K562 treated with DMSO at 1 percent for 12 hours (cell line): ENCODE results near the gene POLDIP2. TPM values are rescaled to one million over a fixed set of nuclear protein-coding genes. Genes with fewer than 3 reads are reported as not detected.

Source experiments
- total RNA-seq: library from RNA; unstranded; fragments of 300-600 nt; gene quantifications from 2 replicates; pipeline ENCODE4 v1.2.3, GENCODE V29; 2022; ENCODE audit not compliant: insufficient read depth

The POLDIP2 gene, protein sequence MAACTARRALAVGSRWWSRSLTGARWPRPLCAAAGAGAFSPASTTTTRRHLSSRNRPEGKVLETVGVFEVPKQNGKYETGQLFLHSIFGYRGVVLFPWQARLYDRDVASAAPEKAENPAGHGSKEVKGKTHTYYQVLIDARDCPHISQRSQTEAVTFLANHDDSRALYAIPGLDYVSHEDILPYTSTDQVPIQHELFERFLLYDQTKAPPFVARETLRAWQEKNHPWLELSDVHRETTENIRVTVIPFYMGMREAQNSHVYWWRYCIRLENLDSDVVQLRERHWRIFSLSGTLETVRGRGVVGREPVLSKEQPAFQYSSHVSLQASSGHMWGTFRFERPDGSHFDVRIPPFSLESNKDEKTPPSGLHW
- 60.4 and 87.3 TPM in 2 replicates for total RNA-seq

DNA sequence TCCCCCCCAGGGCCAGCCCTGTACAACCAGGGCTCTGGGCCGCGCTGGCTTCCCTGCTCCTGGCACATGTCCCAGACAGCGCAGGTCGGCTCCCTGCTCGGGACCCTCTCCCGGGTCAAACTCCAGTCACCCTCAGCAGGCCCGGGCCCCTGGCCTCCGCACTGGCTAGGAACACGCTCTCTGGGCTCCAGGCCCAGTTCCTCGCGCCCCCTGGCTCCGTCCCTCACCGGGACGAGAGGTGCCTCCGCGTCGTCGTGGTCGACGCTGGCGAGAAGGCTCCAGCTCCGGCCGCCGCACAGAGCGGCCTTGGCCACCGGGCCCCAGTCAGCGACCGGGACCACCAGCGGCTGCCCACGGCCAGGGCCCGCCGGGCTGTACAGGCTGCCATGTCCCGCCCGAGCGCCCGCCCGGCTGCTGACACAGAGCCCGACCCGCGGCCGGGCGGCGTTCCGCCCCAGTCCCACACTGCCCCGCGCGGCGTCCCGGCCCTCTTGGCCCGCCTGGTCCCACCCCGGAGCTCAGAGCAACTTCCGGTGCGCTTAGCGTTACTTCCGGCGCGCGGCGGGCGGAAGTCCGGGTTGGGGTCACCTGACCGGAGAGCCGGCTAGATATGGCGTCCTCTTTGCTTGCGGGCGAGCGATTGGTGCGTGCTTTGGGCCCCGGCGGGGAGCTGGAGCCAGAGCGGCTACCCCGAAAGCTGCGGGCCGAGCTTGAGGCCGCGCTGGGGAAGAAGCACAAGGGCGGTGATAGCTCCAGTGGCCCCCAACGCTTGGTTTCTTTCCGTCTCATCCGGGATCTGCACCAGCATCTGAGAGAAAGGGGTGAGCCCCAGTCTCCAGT is at the start of gene POLDIP2:
POLDIP2 (minus strand) TSS at position 467 of the 840 bp plus-strand sequence; CDS start at position 388, 79 bp downstream.

GRCh38 chr17:28405632-28406472 is 48.5 kb upstream of the POLDIP2 start, which contains the start of gene SLC46A1:
Gene SLC46A1, minus strand, starts transcription at chr17:28406212. Its CDS starts 98 bp downstream, at chr17:28406114.

GRCh38 chr17:28371245-28372202 is 14.2 kb upstream of the POLDIP2 start, which contains the start of gene SARM1:
Gene SARM1, plus strand, starts transcription at chr17:28371694. Its CDS starts 339 bp downstream, at chr17:28372033.

DNA sequence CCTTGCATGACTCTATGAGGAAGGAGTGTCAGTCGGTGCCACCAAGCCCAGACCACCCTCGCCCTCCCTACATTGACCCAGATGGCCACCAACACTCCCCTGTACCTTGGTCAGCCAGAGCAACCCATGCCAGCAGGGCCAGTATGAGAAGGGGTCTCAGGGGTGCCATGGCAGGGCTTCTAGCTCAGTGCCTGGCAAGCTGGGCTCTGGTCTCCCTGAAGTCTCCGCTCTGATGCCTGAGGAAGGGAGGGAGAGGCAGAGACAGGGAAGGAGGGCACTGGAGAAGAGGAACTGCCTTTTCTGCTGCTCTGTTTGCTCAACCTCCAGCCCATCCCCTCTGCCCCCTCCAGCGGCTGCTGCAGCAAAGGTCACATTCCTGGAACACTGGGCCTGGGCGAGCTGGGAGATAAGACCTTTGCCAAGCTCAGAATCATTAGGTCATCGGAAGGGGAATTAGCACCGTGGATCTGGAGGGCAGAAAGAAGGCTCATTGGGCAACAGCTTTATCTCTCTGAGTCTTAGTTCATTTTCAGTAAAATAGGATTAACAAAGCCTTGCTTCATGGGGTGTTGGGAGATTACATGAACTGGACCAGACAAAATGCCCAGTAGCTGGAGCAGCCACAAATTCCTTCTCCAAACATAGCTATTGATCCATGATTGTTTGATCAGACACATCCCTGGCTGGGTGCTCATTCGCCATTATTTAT is 12.9 kb upstream of the POLDIP2 start, which contains the start of gene VTN:
VTN (minus strand) TSS at position 273 of the 709 bp plus-strand sequence; CDS start at position 169, 104 bp downstream.

GRCh38 chr17:28364665-28365363 is 7.5 kb upstream of the POLDIP2 start, which contains the start of gene SEBOX:
Gene SEBOX, minus strand, starts transcription at chr17:28365199. Its CDS starts 48 bp downstream, at chr17:28365151.

DNA sequence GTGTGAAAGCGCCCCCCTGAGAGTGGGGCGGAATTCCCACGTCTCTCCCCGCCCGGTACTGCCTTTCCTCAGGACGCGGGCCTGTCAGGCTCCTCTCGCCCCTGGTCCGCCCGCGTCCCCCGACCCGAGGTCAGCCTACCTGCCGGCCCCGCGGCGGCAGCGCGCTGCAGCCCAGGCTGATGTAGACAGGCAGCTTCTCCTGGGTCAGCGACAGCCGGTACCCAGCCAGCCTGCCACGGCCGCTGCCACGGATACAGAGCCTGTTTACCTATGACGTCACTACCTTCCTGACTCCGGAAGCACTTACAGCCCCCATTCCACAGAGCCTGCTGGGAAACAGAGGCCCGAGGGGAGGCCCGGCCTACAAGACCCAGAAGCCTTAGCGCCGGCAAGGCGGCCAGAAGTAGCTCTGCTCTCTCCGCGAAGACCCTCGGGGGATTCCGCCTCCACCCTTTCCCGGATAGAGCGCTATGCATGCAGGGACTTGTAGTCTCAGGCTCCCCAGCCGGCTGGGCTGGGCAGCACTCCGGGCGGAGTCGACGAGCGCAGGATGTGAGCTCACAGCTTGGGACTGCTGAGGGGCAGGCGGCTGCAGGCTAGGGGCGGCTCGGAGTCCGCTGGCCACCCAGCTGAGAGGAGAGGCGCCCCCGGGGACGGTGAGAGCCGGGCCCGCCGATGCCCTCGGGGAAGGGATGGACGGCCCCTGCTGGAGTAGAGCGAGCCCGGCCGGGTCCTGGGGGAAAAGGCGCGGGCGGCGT is 21.9 kb downstream of the POLDIP2 start, which contains the start of the genes IFT20 and TNFAIP1:
IFT20 (minus strand) TSS at position 272 of the 758 bp plus-strand sequence. CDS start 3,487 bp downstream, outside the sequence.
TNFAIP1 (plus strand) TSS at position 561 of the 758 bp plus-strand sequence. CDS start 3,761 bp downstream, outside the sequence.

DNA sequence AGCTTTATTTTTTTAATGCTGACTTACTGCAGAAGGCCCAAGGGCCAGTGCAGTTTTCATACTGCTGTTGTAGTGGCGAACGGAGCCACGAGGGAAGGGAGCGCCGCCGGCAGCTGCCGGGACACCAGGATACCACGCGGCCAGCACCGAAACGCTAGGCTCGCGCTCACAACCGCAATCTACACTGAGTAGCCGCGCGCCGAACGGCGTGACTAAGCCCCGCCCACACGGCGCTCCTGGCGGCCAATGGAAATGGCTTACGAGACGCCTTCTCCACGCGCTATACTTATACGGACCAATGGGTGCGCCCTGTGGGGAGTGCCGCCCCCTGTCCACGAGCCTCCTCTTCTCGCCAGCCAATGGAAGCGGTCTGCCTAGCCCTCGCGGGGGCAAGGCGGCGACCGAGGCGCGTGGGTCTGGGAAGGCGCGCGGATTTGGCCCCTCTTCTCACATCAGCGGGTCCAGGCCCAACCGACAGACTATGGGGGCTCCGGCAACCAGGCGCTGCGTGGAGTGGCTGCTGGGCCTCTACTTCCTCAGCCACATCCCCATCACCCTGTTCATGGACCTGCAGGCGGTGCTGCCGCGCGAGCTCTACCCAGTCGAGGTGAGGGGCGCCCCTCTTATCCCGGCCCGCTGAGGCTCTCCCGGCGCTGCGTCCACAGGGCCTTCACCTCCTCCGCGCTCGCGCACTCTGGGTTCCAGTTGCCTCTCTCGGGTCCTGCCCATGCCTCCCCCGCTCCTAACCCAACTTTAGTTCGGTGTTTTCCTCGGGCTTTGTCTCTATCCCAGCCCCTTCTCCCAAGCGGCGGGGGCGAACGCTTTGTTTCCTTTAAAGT is 38.3 kb downstream of the POLDIP2 start, which contains the start of gene TMEM97:
TMEM97 (plus strand) TSS at position 442 of the 839 bp plus-strand sequence; CDS start at position 482, 40 bp downstream.

Other genes starting within 250 kb of the POLDIP2 start
- gene TMEM97, start 38.3 kb downstream of the POLDIP2 start, total RNA-seq: 18.5 and 38.9 TPM in 2 replicates
- gene IFT20, start 22.1 kb downstream of the POLDIP2 start, total RNA-seq: 45.2 and 56.4 TPM in 2 replicates
- gene TNFAIP1, start 21.8 kb downstream of the POLDIP2 start, total RNA-seq: 10.8 and 26.3 TPM in 2 replicates
- not detected in 2 replicates for gene SEBOX, start 7.7 kb upstream of the POLDIP2 start, total RNA-seq
- 0.46 and 0.51 TPM in 2 replicates for gene VTN, start 12.8 kb upstream of the POLDIP2 start, total RNA-seq
- gene SARM1, start 14.2 kb upstream of the POLDIP2 start, total RNA-seq: 0.94 and 3.4 TPM in 2 replicates
- 0.89 and 4.3 TPM in 2 replicates for gene SLC46A1, start 48.7 kb upstream of the POLDIP2 start, total RNA-seq
- not detected in 2 replicates for gene SLC13A2, start 116.1 kb upstream of the POLDIP2 start, total RNA-seq
- gene FOXN1, start 148.8 kb upstream of the POLDIP2 start, total RNA-seq: not detected in 2 replicates
- gene UNC119, start 195.1 kb upstream of the POLDIP2 start, total RNA-seq: 39.8 and 45.5 TPM in 2 replicates
- gene PIGS, start 214.0 kb upstream of the POLDIP2 start, total RNA-seq: 53.7 and 110 TPM in 2 replicates
- gene ALDOC, start 219.4 kb upstream of the POLDIP2 start, total RNA-seq: 40.3 and 62.1 TPM in 2 replicates
- 98.4 and 152 TPM in 2 replicates for gene SPAG5, start 241.5 kb upstream of the POLDIP2 start, total RNA-seq